Transverse colon (tissue), 4 donors: ENCODE data around the gene PPARGC1A.

Experiments used
- EP300 ChIP-seq: sonication (generic); formaldehyde crosslinking; IDR thresholded peaks from one replicate; pipeline ENCODE4 v1.6.1; 2017; ENCODE audit warnings: antibody characterized with exemption, low read depth
- POLR2A ChIP-seq: fragments of 450-650 bp; IDR thresholded peaks from one replicate; pipeline ENCODE4 v1.6.1; 2016; ENCODE audit warnings: antibody characterized with exemption, mild to moderate bottlenecking, moderate library complexity
- POLR2AphosphoS5 ChIP-seq, 3 donors: sonication (generic); formaldehyde crosslinking; IDR thresholded peaks; one replicate each; pipeline ENCODE4 v1.6.1; 2016; ENCODE audit warnings: antibody characterized with exemption in 3 of 3
- TF ChIP-seq, protein P1 (sequence below), 5 experiments: fragments of 200-600 bp in 3 of 5; fragments of 450-650 bp in 2 of 5; sonication (generic) in 3 of 5; IDR thresholded peaks; 1 replicate in 2 of 5; 2 replicates in 3 of 5; pipeline ENCODE4 v1.5.1; 2016 to 2017; ENCODE audit warnings: antibody characterized with exemption in 5 of 5, inconsistent platforms in 3 of 5, mild to moderate bottlenecking in 2 of 5, moderate library complexity in 1 of 5

DNA sequence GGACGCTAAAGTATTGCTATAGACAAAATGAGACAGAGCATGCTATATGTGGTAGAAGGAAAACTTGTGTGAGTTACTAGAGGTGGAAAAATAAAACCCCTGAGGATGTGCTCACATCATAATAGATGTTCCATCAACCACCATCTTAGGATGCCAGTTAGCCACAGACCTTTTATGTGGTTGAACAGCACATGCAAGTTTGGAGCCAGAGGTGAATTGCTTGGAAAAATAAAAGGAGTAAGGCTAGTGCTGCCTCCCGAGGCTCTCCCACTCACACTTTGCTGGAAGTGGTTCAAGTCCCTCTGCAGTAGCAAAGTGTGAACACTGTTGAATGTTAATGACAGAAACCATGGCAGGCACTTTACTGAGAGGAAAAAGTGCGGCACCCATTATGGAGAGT is 39.4 kb upstream of the PPARGC1A start:
- TF ChIP-seq POLR2A: no peak
- TF ChIP-seq EP300: no peak
- TF ChIP-seq, protein P1, sequence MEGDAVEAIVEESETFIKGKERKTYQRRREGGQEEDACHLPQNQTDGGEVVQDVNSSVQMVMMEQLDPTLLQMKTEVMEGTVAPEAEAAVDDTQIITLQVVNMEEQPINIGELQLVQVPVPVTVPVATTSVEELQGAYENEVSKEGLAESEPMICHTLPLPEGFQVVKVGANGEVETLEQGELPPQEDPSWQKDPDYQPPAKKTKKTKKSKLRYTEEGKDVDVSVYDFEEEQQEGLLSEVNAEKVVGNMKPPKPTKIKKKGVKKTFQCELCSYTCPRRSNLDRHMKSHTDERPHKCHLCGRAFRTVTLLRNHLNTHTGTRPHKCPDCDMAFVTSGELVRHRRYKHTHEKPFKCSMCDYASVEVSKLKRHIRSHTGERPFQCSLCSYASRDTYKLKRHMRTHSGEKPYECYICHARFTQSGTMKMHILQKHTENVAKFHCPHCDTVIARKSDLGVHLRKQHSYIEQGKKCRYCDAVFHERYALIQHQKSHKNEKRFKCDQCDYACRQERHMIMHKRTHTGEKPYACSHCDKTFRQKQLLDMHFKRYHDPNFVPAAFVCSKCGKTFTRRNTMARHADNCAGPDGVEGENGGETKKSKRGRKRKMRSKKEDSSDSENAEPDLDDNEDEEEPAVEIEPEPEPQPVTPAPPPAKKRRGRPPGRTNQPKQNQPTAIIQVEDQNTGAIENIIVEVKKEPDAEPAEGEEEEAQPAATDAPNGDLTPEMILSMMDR (IDR thresholded peaks at IDR 0.05): no peak
- TF ChIP-seq POLR2AphosphoS5 (IDR thresholded peaks at IDR 0.05): no peak
